CD4-positive, alpha-beta T cell treated with Interleukin-1 beta for 1 hour (primary cell): ENCODE results near the gene PEX7.
"Not testable (repeated sequence)": the region's sequence is repeated elsewhere in the genome, so short reads cannot be mapped to it uniquely, and the experiment has no call there.

Source experiments
- DNase-seq, 2 donors: peaks; one replicate each; pipeline ENCODE4 v3.0.0-alpha.2; 2020 to 2022

Gene PEX7

GRCh38 chr6:136790411-136791295 is 31.7 kb upstream of the PEX7 start:
- DNase-seq, result no peak

DNA sequence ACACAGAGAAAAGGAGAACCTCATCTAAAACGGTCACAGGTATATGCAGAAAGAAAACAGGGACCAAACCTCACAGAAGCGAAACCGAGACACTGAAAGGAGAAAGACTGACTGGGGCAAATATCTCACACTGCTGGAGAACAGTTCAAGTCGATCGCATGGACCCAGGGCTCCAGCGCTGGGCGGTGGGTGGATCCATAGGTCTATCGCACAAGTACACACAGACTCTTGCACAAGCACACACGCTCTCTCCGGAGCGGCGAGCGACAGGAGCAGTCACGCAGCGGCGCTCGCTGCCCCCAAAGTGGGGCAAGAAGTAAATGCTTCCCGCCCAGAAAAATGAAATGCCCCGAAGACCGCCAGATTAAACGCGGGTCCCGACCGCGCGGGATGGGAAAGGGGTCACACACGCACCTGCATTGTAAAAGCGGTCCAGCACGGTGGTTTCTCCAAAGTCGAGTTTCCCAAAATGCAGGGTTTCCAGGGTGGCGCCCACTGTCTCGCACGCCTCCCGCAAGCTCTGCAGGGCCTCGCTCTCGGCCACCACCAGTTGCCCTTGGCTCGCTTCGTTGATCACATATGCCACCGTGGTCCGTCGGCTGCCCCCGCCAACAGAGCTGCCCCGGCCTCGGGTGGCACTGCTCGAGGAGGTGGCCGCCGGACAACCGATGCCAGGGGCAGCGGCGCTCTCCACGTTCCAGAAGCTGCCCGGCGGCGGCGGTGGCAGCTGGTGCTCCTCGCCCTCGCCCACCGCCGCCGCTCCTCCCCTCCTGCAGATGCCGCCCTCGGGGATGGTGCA is 30.9 kb upstream of the PEX7 start:
- DNase-seq, result peak; percentile 44 to 53

DNA sequence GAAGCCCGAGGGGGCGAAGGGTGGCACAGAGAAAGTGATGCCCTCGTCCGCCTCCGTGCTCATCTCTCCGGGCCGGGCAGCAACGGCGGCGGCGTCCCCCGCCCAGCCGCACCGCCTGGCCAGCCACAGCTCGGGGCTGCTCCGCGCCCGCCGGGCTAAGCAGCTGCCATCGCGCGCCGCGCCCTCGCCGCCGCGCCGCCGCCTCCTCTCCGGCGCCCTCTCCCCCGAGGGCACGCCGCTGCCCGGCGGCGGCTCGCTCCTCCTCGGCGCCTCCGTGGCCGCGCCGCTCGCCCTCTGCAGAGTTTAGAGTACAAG is 30.3 kb upstream of the PEX7 start:
- no peak for DNase-seq

DNA sequence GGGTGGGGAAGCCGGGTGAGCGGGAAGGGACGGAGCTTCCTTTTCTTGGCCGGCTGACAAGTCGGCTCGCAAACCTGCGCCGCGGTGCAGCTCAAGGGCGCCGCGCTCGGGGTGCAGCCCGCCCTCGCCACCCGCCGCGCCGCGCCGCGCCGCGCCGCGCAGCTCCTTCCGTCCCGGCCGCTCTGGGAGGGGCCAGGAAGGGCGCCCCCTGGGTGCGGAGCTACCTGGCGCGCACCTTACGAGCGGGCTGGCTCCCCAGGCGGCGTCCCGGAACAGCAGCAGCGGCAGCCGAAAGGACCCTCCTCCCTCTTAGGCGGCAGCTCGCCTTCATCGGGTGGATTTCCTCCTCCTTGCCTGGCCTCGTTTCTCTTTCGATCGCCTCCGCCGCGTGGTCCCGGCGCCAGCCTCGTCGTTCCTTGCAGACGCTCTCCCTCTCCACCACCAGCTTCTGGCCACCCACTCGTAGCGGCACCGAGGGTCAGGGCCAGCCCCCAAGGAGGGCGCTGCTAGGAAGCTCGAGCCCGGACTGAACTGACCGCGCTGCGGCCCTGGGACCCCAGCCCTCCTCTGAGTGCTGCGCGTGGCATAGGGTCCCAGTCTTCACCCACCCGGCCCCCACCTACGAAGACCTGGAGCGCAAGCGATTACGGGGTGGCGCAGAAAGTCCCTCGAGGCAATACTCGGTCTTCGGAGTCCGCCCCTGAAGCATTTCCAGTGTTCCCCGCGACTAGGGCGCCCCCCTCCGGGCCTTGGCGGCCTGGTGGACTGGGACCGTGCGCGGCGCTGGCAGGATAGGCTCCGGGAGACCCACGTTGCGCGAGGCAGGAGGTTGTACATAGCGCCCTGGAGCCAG is 29.8 kb upstream of the PEX7 start, which contains the start of gene MAP3K5:
TSS of gene MAP3K5 (minus strand) at position 68 of the 853 bp plus-strand sequence. CDS start 320 bp downstream, outside the sequence.
- peak; percentile 93 to 95 for DNase-seq

- peak; percentile 38 to 45 for DNase-seq
Observed at GRCh38 chr6:136793363-136793762, 29.0 kb upstream of the PEX7 start.

DNA sequence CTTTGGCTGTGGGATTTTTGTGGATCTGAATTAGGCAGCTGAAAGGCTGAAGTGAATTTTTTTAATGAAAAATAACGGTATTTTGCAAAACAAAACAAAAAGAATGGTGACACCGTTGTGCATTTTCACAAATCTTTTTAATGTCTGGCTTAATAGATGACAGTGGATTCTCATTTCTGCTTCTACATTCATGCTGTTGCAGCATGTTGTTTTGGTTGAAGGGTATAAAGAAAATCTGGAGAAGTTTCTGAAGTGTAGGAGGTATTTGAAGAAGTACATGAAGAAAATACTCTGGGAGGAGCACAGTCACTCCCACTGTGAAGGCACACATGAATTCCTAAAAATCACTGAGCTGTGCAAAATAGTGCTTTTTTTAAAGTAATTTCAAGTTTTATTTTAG is 27.0 kb upstream of the PEX7 start:
- no peak for DNase-seq

- no peak for DNase-seq
Observed at GRCh38 chr6:136795996-136796395, 26.4 kb upstream of the PEX7 start.

GRCh38 chr6:136798044-136798443 is 24.3 kb upstream of the PEX7 start:
- no peak for DNase-seq

DNA sequence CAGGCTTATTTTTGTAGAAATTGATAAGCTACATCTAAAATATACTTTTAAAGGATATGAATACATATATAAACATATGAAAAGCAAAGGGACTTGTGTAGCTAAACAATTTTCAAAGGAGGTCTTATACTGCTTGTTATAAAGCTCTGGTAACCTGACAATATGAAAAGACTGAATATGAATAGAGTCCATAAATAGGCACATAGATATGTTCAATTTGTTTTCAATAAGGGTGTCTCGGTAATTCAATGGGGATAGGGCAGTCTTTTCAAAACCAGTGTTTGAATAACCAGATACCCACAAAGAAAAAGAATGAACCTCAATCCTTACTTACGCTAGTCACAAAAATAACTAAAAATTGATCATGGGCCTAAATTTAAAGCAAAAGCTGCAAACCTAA is 20.8 kb upstream of the PEX7 start:
- DNase-seq, result no peak

DNA sequence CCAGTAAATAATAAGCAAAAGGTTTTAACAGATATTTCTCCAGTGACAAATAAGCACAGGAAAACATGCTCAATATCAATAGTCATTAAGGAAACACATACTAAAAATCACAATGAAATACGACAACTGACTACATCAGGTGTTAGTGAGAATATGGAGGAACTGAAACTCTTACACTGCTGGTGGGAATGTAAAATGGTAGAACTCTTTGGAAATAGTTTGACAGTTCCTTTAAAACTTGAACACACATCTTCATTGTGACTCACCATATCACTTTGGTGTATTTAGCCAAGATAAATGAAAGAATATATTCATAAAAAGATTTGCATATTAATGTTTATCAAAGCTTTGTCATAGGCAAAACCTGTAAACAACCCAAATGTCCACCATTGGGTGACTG is 18.8 kb upstream of the PEX7 start:
- DNase-seq, result no peak

DNA sequence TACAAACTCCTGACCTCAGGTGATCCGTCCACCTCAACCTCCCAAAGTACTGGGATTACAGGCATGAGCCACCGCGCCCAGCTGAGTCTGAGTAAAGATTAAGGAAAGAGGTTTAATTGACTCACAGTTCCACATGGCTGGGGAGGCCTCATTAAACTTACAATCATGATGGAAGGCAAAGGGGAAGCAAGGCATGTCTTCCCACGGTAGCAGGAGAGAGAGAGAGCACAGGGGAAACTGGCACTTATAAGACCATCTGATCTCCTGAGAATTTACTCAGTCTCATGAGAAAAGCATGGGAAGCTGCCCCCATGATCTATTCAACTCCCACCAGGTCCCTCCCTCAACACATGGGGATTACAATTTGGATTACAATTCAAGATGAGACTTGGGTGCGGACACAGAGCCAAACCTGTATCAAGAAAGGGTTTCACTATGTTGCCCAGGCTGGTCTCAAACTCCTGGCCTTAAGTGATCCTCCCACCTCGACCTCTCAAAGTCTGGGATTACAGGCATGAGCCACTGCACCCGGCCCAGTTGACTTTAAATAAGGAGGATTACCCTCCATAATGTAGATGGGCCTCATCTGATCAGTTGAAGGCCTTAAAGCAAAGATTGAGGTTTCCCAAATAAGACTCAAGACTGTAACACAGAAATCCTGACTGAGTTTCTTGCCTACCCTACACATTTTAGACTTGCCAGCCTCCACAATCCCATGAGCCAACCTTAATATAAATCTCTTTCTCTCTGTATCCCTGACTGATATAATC is 13.1 kb upstream of the PEX7 start:
- DNase-seq, result no peak

GRCh38 chr6:136811272-136811671 is 11.1 kb upstream of the PEX7 start:
- no peak for DNase-seq

DNA sequence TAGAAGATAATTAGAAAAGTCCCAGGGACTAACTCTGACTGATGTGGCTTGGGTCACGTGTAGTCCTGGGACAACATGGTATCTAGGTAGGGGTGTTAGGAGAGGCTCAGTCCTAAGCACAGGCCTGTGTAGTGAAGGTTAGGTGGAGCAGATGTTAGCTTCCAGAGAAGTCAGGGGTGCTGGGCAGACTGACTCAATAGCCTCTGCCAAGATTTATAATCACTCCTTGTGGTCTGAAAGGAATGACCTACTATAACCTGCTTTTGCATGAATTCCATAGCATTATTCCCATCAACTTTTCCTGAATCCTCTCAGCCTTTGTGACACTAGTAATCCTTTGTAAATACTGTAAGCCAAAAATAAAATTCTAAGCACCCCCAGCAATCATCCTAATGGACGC is 10.2 kb upstream of the PEX7 start:
- no peak for DNase-seq

DNA sequence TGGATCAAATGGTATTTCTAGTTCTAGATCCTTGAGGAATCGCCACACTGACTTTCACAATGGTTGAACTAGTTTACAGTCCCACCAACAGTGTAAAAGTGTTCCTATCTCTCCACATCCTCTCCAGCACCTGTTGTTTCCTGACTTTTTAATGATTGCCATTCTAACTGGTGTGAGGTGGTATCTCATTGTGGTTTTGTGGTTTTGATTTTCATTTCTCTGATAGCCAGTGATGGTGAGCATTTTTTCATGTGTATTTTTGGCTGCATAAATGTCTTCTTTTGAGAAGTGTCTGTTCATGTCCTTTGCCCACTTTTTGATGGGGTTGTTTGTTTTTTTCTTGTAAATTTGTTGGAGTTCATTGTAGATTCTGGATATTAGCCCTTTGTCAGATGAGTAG is 6.8 kb upstream of the PEX7 start:
- not testable (repeated sequence) for DNase-seq

GRCh38 chr6:136816656-136817055 is 5.7 kb upstream of the PEX7 start:
- DNase-seq, result no peak

GRCh38 chr6:136820561-136820960 is 1.8 kb upstream of the PEX7 start:
- DNase-seq, result no peak

DNA sequence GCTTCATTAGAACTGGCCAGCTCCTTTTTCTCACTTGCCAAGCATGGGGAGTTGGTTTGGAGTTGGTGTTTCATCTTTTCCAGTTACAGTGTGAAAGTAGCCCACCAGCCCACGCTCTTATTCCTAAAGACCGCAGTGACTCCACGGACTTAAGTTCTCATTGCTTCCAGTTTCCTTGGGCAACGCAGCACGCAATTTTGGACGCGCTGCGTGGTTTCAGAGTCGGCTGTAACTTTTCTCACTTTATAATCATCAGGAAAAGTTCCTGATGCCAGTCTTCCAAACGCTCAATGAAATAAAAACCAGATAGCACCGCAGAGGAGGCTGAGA is 381 bp upstream of the PEX7 start:
- no peak for DNase-seq

GRCh38 chr6:136823128-136823660 is 802 bp downstream of the PEX7 start:
- DNase-seq, result peak in 1 of 2 donors; percentile 5

- no peak for DNase-seq
Observed at GRCh38 chr6:136826216-136826615, 3.8 kb downstream of the PEX7 start.

DNA sequence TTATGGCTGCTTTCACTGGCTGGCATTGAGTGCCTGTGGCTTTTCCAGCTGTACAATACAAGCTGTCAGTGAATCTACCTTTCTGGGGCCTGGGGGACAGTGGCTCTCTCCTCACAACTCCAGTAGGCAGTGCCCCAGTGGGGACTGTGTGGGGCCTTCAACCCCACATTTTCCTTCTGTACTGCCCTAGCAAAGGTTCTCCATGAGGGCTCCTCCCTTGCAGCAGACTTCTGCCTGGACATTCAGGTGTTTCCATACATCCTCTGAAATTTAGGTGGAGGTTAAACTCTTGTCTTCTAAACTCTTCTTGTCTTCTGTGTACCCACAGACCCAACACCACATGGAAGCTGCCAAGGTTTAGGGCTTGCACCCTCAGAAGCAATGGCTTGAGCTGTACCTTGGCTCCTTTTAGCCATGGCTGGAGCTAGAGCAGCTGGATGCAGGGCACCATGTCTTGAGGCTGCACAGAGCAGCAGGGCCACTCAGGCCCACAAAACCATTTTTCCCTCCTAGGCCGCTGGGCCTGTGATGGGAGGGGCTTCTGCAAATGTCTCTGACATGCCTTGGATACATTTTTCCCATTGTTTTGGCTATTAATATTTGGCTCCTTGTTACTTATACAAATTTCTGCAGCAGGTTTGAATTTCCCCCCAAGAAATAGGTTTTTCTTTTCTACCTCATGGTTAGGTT is 9.6 kb downstream of the PEX7 start:
- DNase-seq, result no peak

- no peak for DNase-seq
Observed at GRCh38 chr6:136840276-136841001, 18.0 kb downstream of the PEX7 start.
